Stimulated activated CD8-positive, alpha-beta memory T cell treated with anti-CD3 and anti-CD28 coated beads, Interleukin-4, amount 100 ng/mL, for 1 hour (primary cell): ENCODE data around the gene UPK3BL2.
"Not testable (repeated sequence)": the region's sequence is repeated elsewhere in the genome, so short reads cannot be mapped to it uniquely, and the experiment has no call there.

Experiments
- DNase-seq, 2 donors: peaks; one replicate each; pipeline ENCODE4 v3.0.0-alpha.2; 2020; ENCODE audit warnings: low read depth in 2 of 2, low spot score in 1 of 2

UPK3BL2 gene, protein sequence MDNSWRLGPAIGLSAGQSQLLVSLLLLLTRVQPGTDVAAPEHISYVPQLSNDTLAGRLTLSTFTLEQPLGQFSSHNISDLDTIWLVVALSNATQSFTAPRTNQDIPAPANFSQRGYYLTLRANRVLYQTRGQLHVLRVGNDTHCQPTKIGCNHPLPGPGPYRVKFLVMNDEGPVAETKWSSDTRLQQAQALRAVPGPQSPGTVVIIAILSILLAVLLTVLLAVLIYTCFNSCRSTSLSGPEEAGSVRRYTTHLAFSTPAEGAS

DNA sequence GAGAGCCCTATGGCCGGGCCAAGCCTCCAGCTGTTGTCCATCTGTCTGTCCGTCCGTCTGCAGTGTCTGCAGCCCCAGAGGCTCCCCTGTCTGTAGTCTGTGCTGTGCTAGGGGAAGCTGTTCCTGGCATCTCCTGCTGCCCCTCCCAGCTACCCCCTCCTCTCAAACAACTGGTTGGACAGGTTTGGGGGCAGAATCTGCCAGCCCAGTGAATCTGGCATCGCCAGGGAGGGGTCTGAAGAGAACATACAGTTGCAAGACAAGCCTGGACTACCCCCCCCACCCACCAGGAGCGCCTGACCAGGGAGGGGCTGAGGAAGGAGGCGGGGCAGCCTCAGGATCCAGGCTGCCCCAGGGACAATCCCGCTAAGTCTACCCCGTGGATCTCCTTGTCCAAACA, at the start of gene UPK3BL2:
TSS of gene UPK3BL2 (minus strand) at position 101 of the 400 bp plus-strand sequence. CDS start at position 41, 60 bp downstream.
- DNase-seq: not testable (repeated sequence)

DNA sequence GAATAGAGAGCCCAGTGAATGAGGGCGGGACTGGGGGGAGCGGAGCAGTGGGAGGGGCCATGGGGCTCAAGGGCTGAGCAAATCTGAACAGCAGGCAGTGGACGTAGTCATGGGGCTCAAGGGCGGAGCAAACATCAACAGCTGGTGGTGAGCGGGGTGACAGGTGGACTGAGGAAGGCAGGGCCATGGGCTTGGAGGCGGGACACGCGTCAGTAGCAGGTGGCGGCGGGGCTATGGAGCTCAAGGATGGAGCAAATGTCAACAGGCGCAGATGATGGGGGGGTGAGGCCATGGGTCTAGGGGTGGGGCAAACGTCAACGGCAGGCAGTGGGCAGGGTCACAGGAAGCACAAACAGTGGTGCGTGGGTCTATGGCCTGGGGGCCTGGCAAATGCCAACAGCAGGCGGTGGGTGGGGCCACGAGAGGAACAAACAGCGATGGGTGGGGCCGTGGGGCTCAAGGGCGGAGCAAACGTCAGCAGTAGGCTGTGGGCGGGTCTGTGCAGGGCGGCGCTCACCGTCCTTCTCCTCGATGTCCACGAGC, 49.1 kb upstream of the UPK3BL2 start:
- DNase-seq: not testable (repeated sequence)

DNA sequence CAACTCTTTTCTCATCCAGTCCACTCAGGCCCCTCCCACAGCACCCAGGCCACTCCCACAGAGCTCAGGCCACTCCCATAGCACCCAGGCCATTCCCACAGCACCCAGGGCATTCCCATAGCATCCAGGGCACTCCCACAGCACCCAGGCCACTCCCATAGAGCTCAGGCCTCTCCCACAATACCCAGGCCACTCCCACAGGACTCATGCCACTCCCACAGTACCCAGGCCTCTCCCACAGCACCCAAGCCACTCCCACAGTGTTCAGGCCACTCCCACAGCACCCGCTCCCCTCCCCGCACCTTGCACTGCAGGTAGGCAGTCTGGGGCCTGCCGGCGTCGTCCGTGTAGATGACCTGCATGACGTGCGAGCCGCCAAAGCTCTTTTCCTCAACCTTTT, 46.4 kb upstream of the UPK3BL2 start:
- not testable (repeated sequence) for DNase-seq

DNA sequence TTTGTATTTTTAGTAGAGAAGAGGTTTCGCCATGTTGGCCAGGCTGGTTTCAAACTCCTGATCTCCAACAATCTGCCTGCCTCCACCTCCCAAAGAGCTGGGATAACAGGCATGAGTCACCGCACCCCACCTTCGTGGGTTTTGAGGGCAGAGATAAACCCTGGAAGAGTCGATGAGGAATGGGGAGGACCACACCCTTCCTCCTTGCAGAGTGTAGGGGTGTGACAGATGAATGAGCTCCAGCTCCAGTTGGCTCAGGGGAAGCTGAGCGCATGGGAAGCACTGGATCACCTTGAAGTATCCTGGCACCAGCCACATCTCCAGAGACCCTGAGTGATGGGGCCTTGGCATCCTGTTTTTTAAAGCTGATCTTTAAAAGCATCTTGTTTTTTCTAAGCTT, 40.0 kb upstream of the UPK3BL2 start:
- not testable (repeated sequence) for DNase-seq

DNA sequence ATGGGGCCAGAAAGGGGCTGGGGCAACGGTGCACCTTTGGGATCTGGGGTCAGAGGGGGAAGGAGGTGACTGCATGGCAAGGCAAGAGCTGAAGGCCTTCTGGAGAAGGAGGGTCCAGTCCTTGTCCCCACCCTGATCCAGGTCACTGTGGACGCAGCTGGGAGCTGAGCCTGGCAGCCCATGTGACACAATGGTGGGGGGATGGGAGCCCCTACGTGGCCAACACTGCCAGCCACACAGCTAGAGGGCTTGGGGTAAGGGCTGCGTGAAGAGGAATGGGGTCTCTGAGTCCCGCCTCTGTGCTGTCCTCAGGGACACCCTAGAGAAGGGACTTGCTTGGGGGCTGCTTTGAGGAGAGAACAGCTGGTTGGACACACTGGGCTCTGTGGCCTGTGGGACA, 38.2 kb upstream of the UPK3BL2 start:
- DNase-seq: not testable (repeated sequence)

DNA sequence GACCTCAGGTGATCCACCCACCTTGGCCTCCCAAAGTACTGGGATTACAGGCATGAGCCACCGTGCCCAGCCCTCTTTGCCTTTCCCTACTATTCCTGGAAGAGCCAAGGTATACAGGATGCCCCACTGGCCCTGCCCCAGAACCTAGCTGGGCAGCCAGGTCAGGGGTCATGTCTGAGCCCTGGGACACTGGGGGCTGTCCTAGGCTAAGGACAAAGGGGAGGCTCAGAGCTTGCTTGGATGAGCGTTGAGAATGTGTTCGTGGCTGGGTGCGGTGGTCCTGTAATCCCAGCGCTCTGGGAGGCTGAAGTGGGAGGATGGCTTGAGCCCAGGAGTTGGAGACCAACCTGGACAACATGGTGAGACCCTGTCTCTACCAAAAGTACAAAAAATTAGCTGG, 35.0 kb upstream of the UPK3BL2 start:
- not testable (repeated sequence) for DNase-seq

DNA sequence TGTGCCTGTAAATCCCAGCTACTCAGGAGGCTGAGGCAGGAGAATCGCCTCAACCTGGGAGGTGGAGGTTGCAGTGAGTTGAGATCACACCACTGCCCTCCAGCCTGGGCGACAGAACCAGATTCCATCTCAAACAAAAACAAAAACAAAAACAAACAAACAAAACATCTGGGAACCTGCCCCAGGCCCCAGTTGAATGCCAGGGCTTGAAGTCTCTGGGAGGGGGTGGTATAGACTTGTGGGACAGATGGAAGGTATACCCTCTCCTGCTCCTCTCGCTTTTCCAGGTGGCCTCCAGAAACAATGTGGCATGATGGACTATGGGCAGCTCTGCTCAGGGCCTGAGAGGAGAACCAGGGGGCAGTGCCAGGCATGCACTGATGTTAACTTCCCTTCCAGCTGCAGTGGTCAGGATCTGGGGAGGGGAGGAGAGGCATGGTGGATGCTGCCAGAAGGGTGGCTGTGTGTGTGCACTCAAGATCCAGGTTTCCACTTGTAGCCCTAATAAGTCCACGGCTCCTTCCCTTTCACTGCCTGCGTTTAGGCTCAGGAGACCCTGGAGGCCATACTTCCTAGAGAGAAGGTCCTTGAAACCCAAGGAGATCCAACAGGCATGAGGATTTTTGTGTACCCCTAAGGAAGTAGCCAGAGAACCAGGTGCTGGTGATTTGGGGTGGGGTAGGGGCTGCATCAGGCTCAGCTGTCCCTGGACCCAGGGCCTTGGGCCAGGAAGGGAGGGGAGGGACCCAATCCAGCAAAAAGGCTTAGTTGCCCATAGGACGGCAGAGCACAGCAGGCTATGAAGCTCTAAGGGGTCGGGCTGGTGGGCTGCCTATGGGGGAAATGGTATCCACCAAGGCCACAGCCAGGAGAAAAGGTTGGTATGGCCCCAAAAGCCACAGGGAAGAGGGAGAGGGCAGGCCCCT, 34.1 kb upstream of the UPK3BL2 start:
- not testable (repeated sequence) for DNase-seq

DNA sequence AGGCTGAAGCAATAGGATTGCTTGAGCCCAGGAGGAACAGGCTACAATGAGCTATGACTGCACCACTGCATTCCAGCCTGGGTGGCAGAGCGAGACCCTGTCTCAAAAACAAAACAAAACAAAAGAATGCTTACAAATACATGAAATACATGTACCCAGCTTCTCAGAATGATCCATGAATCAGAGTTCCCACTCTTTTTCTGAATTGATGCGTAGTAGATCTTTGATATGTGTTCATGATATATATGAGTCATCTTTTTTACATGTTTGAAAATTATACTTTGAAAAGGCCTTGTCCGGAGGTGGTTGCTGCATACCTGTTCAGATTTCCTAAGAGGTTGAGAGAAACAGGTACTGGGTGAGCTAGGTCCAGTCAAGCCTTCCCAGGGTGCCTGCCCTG, 32.9 kb upstream of the UPK3BL2 start:
- DNase-seq: not testable (repeated sequence)

DNA sequence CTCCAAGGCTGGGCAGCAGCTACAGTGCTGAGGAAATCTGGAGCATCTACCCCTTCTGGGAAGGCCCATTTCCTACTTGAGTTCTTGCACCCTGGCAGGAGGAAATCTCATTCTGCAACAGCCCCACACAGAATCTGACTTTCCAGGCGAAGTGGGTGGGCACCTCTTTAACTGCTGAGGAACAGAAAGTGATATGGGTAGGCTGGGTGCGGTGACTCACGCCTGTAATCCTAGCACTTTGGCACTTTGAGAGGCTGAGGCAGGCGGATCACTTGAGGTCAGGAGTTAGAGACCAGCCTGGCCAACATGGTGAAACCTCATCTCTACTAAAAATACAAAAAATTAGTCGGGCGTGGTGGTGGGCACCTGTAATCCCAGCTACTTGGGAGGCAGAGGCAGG, 31.1 kb upstream of the UPK3BL2 start:
- not testable (repeated sequence) for DNase-seq

DNA sequence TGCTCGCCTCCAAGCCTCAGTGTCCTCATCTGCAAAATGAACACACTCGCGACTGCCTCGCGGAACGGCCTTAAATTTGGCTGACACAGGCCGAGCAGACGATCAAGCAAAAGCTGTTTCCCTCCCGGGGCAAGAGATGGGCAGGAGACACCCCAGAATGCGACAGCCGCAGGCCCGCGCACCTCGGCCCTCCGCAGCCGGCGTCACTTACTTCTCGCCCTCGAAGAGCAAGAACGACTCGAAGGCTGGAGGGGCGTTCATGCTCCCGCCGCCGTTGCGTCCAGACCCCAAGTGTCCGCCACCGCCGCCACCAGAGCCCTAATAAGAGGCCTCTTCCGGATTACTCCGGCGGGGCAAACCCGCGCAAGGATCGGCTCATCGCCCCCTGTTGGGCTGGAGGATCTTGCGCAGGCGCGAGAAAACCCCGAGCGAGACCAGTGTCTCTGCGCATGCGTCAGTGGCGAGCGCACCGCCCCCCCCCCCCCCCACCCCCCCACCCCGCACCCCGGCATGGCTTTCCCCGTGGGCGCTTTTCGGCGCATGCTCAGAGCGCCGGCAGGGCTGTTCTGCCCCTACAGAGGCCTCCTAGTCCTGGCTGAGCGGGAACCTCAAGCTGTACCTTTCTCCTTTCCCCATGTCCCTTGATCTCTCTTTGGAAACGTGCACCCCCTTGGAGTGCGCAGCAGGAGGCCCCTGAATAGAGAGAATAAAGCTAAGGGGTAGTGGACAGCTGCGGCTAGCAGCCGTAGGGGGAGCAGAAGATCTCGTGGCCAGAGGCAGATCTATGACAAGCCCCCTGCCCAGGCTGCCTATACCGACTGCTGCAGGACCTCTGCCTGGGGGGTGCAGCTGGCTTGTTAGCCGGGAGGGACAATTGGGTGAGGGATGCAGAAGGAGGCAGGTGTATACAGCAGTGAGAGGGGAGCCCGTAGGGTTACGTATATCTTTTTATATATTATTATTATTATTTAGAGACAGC, 29.1 kb upstream of the UPK3BL2 start, which contains the start of gene POLR2J3:
TSS of gene POLR2J3 (minus strand) at position 323 of the 979 bp plus-strand sequence. CDS start at position 261, 62 bp downstream.
- peak; percentile 90 to 100 for DNase-seq

DNA sequence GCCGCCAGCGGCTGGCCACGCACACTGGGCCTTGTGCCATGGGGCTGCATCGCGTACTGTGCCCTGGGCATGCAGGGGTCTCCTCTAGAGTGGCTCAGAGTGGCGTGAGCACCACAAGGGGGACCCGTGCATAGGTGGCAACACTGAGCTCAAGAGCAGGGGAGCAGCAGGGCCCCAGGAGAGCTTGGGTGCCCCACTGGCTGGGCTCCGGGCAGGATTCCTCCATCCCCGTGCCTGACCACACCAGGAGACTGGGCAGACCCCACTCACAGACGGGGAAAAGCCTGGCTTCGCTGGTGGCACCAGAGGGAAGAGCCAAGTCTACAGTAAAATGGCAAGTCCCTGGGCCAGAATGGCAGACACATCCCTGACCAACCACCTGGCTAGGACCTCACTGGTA, 25.1 kb upstream of the UPK3BL2 start:
- DNase-seq: not testable (repeated sequence)

DNA sequence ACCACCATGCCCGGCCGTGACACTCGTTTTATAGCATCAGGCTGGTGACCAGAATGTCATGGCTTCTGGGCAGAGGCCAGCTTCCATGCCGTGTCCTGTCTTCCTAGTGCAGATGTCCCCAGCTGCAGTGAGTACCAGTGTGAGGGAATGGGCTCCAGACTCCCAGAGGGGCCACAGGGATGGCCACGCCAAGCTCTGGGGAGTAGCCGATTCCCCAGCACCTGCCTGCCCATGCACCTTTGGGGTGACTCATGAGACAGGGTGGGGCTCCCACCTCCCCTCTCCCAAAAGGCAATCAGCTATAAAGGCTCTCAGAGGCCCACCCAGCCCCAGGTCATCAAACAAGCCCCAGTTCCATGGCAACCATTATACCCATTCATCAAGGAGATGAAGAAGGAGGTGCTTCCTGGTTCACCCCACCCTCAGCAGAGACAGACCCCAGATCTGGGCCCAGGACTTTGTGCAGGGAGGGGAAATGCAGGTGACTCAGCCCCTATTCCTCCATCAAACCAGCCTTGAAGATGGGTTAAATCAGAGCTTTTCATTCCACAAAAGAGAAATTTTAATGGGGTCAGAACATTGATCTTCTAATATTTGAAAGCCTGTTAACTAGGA, 7.4 kb upstream of the UPK3BL2 start, which contains the start of gene SPDYE2:
TSS of gene SPDYE2 (plus strand) at position 419 of the 615 bp plus-strand sequence. CDS start 2,030 bp downstream, outside the sequence.
- not testable (repeated sequence) for DNase-seq

DNA sequence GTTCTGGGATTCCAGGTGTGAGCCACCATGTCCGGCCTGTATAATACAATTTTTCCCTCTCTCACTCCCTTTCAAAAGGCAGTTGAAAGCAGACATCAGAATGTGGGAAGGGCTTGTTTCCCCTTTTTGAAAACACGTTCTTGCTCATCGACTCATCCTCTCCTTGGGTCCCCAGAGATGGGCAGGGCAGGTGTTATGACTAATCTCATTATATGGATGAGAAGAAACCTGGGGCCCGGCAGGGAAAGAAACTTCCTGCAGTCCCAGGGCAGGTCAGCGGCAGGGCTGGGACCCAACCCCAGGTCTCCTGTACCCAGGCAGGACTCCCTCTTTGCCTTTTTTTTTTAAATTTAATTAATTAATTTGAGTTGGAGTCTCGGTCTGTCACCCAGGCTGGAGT, 2.9 kb upstream of the UPK3BL2 start:
- not testable (repeated sequence) for DNase-seq

DNA sequence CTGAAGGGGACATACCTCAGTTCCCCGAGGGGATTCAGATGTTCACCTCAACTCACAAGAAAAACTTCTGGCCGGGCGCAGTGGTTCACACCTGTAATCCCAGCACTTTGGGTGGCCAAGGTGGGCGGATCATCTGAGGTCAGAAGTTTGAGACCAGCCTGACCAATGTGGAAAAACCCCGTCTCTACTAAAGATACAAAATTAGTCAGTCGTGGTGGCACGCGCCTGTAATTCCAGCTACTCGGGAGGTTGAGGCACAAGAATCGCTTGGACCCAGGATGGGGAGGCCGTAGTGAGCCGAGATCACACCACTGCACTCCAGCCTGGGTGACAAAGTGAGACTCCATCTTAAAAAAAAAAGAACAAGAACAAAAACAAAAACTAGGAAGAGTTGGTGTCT, 1.8 kb upstream of the UPK3BL2 start:
- DNase-seq: not testable (repeated sequence)

DNA sequence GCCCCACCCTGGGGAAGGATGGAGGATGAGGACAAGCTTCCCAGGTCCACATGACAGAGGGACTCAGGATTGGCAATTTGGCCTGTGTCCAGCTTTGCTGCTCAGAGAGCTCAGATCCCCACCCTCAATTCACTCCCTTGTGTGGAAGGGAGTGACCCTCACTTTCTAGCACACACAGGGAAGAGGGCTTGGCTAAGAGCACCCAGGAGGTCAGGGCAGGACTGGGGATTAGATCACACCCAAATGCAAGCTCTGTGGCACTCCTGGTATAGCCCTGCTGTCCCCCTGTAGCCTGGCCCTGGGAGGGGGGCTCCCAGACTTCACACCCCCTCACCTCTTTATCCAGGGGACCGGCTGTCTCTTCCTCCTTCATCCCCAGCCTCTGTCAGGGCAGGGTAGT, 876 bp upstream of the UPK3BL2 start:
- DNase-seq: not testable (repeated sequence)

DNA sequence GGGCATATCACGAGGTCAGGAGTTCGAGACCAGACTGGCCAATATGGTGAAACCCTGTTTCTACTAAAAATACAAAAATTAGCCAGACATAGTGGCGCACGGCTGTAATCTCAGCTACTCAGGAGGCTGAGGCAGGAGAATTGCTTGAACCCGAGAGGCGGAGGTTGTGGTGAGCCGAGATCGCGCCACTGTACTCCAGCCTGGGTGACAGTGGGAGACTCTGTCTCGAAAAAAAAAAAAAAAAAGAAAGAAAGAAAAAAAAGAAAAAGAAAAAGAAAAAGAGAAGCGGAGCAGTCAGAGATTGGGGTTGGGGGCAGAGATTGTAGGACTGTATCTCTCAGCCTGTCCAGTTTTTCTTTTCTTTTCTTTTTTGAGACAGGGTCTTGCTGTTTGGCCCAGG, 725 bp downstream of the UPK3BL2 start:
- DNase-seq: not testable (repeated sequence)

DNA sequence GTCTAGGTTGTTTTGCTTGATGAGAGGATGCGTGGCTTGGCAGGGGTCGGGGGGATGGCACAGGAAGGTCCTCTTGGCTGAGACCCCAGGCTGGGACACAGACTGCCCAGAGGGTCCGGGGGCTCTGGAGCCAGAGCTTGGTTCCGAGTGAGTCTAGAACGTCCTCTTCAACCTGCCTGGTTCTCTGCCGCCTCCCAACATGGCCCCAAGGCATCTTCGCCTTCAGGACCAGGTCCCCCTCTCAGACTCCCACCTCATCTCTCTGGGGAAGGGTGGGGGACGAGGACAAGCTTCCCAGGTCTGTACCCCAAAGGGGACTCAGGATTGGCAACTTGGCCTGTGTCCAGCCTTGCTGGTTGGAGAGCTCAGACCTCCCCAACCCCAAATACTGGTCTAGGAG, 1.4 kb downstream of the UPK3BL2 start:
- DNase-seq: not testable (repeated sequence)

DNA sequence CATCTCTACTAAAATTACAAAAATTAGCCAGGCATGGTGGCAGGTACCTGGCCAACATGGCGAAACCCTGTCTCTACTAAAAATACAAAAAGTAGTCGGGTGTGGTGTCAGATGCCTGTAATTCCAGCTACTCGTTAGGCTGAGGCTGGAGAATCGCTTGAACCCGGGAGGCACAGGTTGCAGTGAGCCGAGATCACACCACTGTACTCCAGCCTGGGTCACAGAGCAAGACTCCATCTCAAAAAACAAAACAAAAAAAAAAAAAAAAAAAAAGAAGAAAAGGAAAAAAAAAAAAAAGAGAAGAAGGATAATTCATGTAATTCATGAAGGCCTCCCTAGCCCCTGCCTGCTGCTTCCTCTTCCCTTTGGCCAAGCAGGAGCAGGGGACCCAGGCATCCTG, 2.9 kb downstream of the UPK3BL2 start:
- DNase-seq: not testable (repeated sequence)

DNA sequence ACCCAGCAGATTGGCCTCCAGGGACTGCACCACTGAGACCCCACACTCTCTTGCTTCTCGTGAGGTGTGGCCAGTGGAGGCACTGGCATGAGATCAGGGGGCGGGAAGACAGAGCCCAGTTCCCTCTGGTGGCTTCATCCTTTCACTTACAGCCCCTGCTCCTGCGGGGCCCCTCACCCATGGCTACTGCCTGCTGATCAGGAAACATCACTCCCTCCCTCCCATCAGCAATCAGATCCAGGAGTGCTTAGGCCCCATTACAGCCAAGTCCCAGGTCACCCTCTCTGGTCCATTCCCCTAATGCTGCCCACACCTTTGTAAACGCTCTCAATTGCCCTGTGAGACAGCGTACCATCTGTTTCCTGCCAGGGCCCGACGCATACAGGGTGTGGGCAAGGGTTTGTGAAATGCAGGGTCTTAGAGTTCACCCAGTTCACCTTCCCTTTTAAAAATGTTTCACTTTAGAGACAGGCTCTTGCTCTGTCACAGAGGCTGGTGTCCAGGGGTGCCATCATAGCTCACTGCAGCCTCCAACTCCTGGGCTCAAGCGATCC, 8.4 kb downstream of the UPK3BL2 start:
- DNase-seq: not testable (repeated sequence)
